Measurements from ENCODE around the gene NAT9. TPM values are rescaled to one million over a fixed set of nuclear protein-coding genes. Genes with fewer than 3 reads are reported as not detected.
A peak's percentile ranks its signal among the peaks of the same experiment; 100 is the strongest.

NAT9 gene
- total and polyA plus RNA-seq, 2 donors (not counting 3 experiments of a cell fraction or from before 2014, with no cell fraction given) = 39.3 to 44.8 TPM

DNA sequence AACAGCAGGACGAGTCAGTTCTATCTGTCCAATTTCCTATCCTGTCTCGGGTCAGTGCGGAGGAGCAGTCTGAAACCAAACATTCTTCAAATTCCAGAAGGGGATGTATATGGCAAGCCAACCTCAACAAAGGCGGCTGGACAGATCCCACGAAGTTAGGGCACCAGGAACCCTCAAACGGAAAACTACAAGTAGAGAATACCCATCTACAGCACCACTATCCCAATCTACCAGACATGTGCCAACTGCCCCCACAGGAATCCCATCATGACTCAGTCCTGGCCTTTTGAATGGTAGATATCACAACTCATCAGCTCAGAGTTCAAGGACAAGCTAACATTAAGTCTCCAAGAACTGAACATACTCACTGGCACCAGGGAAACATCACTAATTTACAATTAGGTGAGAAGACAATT is 2.3 kb downstream of the NAT9 start:
- no peak overlapping the region for H2AFZ ChIP-seq (ENCODE audit: low read depth, low read length)
- peaks cover 21% of the 10 kb centered on the region for H3K79me2 ChIP-seq (ENCODE audit: control insufficient read depth, insufficient read depth, low read length)
- no peaks in the 10 kb centered on the region for H4K20me1 ChIP-seq (replicated peaks; ENCODE audit: control insufficient read depth, extremely low read depth, insufficient read depth, low read length)
- H3K9ac ChIP-seq (replicated peaks; ENCODE audit: extremely low read depth, insufficient read depth, low read length) = no peak overlapping the region
- ChIA-PET POLR2A (no interaction called here), CTCF (interaction anchor here (0.7 to 4.3 kb wide), 5 partner anchors 11 to 117 kb away, joined by 3 to 30 read pairs (median 3); no protein-coding TSS in a partner anchor)
- no peak overlapping the region for H3K27ac ChIP-seq (ENCODE audit: insufficient read depth, low read depth, low read length)
- DNase-seq (ENCODE audit: low read depth, low spot score) = no peak
- dilution Hi-C loops (cut with MboI; ENCODE audit: extremely low pct_ligation_motif_present, low sequenced_read_pairs) = no loop called here
- no peaks in the 10 kb centered on the region for H3K27me3 ChIP-seq (ENCODE audit: control insufficient read depth in 2 of 2, insufficient read depth in 2 of 2, low read length in 2 of 2)
- intact Hi-C loops (cut with micrococcal nuclease) = no loop called here
- no peaks in the 10 kb centered on the region for H3K9me1 ChIP-seq (replicated peaks; ENCODE audit: control insufficient read depth, extremely low read depth, insufficient read depth, low read length)
- peak; percentile 18 for FAIRE-seq
- H3K4me3 ChIP-seq (replicated peaks in 1 of 3; ENCODE audit: insufficient read depth in 1 of 3, low read depth in 1 of 3, low read length in 3 of 3) = no peak overlapping the region
- TF ChIP-seq, protein P1, sequence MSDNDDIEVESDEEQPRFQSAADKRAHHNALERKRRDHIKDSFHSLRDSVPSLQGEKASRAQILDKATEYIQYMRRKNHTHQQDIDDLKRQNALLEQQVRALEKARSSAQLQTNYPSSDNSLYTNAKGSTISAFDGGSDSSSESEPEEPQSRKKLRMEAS (IDR thresholded peaks at IDR 0.05; ENCODE audit: insufficient read depth, insufficient read length) = no peak
- no peak for TF ChIP-seq EZH2 (IDR thresholded peaks at IDR 0.05; ENCODE audit: borderline replicate concordance, low read depth, low read length, severe bottlenecking)
- no peak for TF ChIP-seq JUN (IDR thresholded peaks at IDR 0.05; ENCODE audit: borderline replicate concordance, insufficient read depth, insufficient read length, low read depth)
- no peak for TF ChIP-seq MYC (IDR thresholded peaks at IDR 0.05; ENCODE audit: low read depth, low read length)
- TF ChIP-seq FOS (IDR thresholded peaks at IDR 0.05; ENCODE audit: borderline replicate concordance, insufficient read depth, low read length) = no peak
- no peak for TF ChIP-seq POLR2A (IDR thresholded peaks at IDR 0.05; ENCODE audit: low read depth, low read length)
- no peak for TF ChIP-seq POLR2AphosphoS5 (IDR thresholded peaks at IDR 0.05; ENCODE audit: insufficient read depth, low read depth, low read length)
- TF ChIP-seq, protein P2, sequence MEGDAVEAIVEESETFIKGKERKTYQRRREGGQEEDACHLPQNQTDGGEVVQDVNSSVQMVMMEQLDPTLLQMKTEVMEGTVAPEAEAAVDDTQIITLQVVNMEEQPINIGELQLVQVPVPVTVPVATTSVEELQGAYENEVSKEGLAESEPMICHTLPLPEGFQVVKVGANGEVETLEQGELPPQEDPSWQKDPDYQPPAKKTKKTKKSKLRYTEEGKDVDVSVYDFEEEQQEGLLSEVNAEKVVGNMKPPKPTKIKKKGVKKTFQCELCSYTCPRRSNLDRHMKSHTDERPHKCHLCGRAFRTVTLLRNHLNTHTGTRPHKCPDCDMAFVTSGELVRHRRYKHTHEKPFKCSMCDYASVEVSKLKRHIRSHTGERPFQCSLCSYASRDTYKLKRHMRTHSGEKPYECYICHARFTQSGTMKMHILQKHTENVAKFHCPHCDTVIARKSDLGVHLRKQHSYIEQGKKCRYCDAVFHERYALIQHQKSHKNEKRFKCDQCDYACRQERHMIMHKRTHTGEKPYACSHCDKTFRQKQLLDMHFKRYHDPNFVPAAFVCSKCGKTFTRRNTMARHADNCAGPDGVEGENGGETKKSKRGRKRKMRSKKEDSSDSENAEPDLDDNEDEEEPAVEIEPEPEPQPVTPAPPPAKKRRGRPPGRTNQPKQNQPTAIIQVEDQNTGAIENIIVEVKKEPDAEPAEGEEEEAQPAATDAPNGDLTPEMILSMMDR (IDR thresholded peaks at IDR 0.05; ENCODE audit: extremely low read depth in 1 of 2, insufficient read depth in 1 of 2, low read depth in 1 of 2, low read length in 2 of 2) = no peak
- no peak for TF ChIP-seq GATA2 (IDR thresholded peaks at IDR 0.05; ENCODE audit: insufficient read depth, insufficient read length, low read depth, low read length)
- H3K9me3 ChIP-seq (replicated peaks; ENCODE audit: control insufficient read depth, insufficient read depth, low read length) = no peaks in the 10 kb centered on the region
- H3K36me3 ChIP-seq (ENCODE audit: control insufficient read depth in 2 of 2, extremely low read depth in 1 of 2, insufficient read depth in 2 of 2, low read length in 2 of 2) = peaks cover 3 to 32% of the 10 kb centered on the region in 2 experiments
- peaks cover 7% of the 10 kb centered on the region for H3K4me1 ChIP-seq (ENCODE audit: control insufficient read depth, extremely low read depth, insufficient read depth, low read length)
- H3K4me2 ChIP-seq (ENCODE audit: insufficient read depth, low read length) = no peak overlapping the region
- BruUV-seq (replicated peaks) = no TSS peak

Measured in endothelial cell of umbilical vein (primary cell).